SK-N-SH treated with all-trans-retinoic acid at 6 μM for 48 hours (cell line): ENCODE results near the gene OR51V1.

Experiments
- ATAC-seq: fragments of 200-7000 bp; cut with Tn5 transposase; 3 replicates; pipeline ENCODE4 v1.9.1; 2020; ENCODE audit warnings: mild to moderate bottlenecking, moderate library complexity
- ARNTL ChIP-seq: fragments of 450-650 bp; formaldehyde crosslinking; IDR thresholded peaks from 2 replicates; pipeline ENCODE4 v1.5.0; 2020; ENCODE audit warnings: low read depth, mild to moderate bottlenecking, moderate library complexity, borderline replicate concordance
- BACH2 ChIP-seq: fragments of 250-450 bp; sonication (Bioruptor Pico); IDR thresholded peaks from 2 replicates; pipeline ENCODE4 v1.9.0; 2021; ENCODE audit warnings: mild to moderate bottlenecking, borderline replicate concordance
- CREB5 ChIP-seq: fragments of 250-450 bp; sonication (Bioruptor Pico); IDR thresholded peaks from 2 replicates; pipeline ENCODE4 v1.5.1; 2020; ENCODE audit warnings: low read depth, mild to moderate bottlenecking, moderate library complexity
- CSDC2 ChIP-seq: fragments of 250-450 bp; sonication (Bioruptor Pico); IDR thresholded peaks from 2 replicates; pipeline ENCODE4 v1.5.0; 2020; ENCODE audit warnings: mild to moderate bottlenecking, moderate library complexity
- ESRRG ChIP-seq: fragments of 250-450 bp; sonication (Bioruptor Pico); IDR thresholded peaks from 2 replicates; pipeline ENCODE4 v1.6.1; 2021; ENCODE audit warnings: mild to moderate bottlenecking
- GLIS3 ChIP-seq: fragments of 250-450 bp; sonication (Bioruptor Pico); IDR thresholded peaks from 2 replicates; pipeline ENCODE4 v1.5.0; 2020; ENCODE audit warnings: mild to moderate bottlenecking, moderate library complexity
- ISL1 ChIP-seq: fragments of 250-450 bp; sonication (Bioruptor Pico); IDR thresholded peaks from 2 replicates; pipeline ENCODE4 v2.1.2; 2022; ENCODE audit warnings: mild to moderate bottlenecking, moderate library complexity
- OSR1 ChIP-seq: fragments of 250-450 bp; sonication (Bioruptor Pico); IDR thresholded peaks from 2 replicates; pipeline ENCODE4 v1.8.0; 2022; ENCODE audit warnings: moderate library complexity, mild to moderate bottlenecking, inconsistent platforms
- PPARA ChIP-seq: fragments of 250-450 bp; sonication (Bioruptor Pico); IDR thresholded peaks from 2 replicates; pipeline ENCODE4 v1.5.0; 2020; ENCODE audit warnings: mild to moderate bottlenecking, borderline replicate concordance
- RARB ChIP-seq: fragments of 250-450 bp; sonication (Bioruptor Pico); IDR thresholded peaks from 2 replicates; pipeline ENCODE4 v1.8.0; 2021; ENCODE audit warnings: mild to moderate bottlenecking, moderate library complexity
- SNAI2 ChIP-seq: fragments of 250-450 bp; sonication (Bioruptor Pico); IDR thresholded peaks from 2 replicates; pipeline ENCODE4 v1.5.0; 2020; ENCODE audit warnings: mild to moderate bottlenecking, moderate library complexity
- TCF4 ChIP-seq: fragments of 250-450 bp; sonication (Bioruptor Pico); IDR thresholded peaks from 2 replicates; pipeline ENCODE4 v1.8.0; 2021; ENCODE audit warnings: mild to moderate bottlenecking, moderate library complexity, borderline replicate concordance
- TOX ChIP-seq: fragments of 250-450 bp; sonication (Bioruptor Pico); IDR thresholded peaks from 2 replicates; pipeline ENCODE4 v1.8.0; 2021; ENCODE audit warnings: mild to moderate bottlenecking, moderate library complexity, borderline replicate concordance
- ZC3H10 ChIP-seq: fragments of 250-450 bp; sonication (Bioruptor Pico); IDR thresholded peaks from 2 replicates; pipeline ENCODE4 v1.5.1; 2021; ENCODE audit warnings: mild to moderate bottlenecking, moderate library complexity
- ZFP3 ChIP-seq: fragments of 250-450 bp; sonication (Bioruptor Pico); IDR thresholded peaks from 2 replicates; pipeline ENCODE4 v1.5.0; 2020; ENCODE audit warnings: mild to moderate bottlenecking, moderate library complexity
- ZFP30 ChIP-seq: fragments of 450-650 bp; formaldehyde crosslinking; IDR thresholded peaks from 2 replicates; pipeline ENCODE4 v1.5.0; 2022; ENCODE audit warnings: mild to moderate bottlenecking, moderate library complexity
- ZNF565 ChIP-seq: fragments of 450-650 bp; formaldehyde crosslinking; conservative IDR thresholded peaks from 2 replicates; pipeline ENCODE4 v1.5.0; 2020; ENCODE audit warnings: low read depth, mild to moderate bottlenecking, moderate library complexity
- ZNF70 ChIP-seq: fragments of 450-650 bp; formaldehyde crosslinking; IDR thresholded peaks from 2 replicates; pipeline ENCODE4 v1.5.0; 2020; ENCODE audit warnings: mild to moderate bottlenecking, moderate library complexity
- TF ChIP-seq, protein P1 (sequence below): fragments of 250-450 bp; sonication (Bioruptor Pico); IDR thresholded peaks from 2 replicates; pipeline ENCODE4 v1.8.0; 2021; ENCODE audit warnings: low read depth, mild to moderate bottlenecking, moderate library complexity, borderline replicate concordance
- TF ChIP-seq, protein P2 (sequence below): fragments of 250-450 bp; sonication (Bioruptor Pico); IDR thresholded peaks from 2 replicates; pipeline ENCODE4 v1.5.1; 2021; ENCODE audit warnings: mild to moderate bottlenecking, moderate library complexity

Gene OR51V1

GRCh38 chr11:5229796-5230195, 29.3 kb upstream of the OR51V1 start:
- no peak for ATAC-seq

GRCh38 chr11:5229356-5229755, 28.9 kb upstream of the OR51V1 start:
- ATAC-seq, result no peak
- TF ChIP-seq ZFP30 (CRISPR knock-in tag) (no peak), ZNF565 (CRISPR knock-in tag) (no peak), ZNF70 (no peak), ESRRG (CRISPR knock-in tag) (no peak), OSR1 (CRISPR knock-in tag) (no peak), PPARA (no peak), CREB5 (no peak), ISL1 (CRISPR knock-in tag) (no peak), GLIS3 (CRISPR knock-in tag) (no peak), ARNTL (CRISPR knock-in tag) (no peak), CSDC2 (CRISPR knock-in tag) (no peak), TCF4 (no peak), ZFP3 (CRISPR knock-in tag) (no peak), SNAI2 (CRISPR knock-in tag) (no peak), BACH2 (CRISPR knock-in tag) (no peak), RARB (CRISPR knock-in tag) (no peak), TOX (CRISPR knock-in tag) (no peak)
- TF ChIP-seq, protein P1, sequence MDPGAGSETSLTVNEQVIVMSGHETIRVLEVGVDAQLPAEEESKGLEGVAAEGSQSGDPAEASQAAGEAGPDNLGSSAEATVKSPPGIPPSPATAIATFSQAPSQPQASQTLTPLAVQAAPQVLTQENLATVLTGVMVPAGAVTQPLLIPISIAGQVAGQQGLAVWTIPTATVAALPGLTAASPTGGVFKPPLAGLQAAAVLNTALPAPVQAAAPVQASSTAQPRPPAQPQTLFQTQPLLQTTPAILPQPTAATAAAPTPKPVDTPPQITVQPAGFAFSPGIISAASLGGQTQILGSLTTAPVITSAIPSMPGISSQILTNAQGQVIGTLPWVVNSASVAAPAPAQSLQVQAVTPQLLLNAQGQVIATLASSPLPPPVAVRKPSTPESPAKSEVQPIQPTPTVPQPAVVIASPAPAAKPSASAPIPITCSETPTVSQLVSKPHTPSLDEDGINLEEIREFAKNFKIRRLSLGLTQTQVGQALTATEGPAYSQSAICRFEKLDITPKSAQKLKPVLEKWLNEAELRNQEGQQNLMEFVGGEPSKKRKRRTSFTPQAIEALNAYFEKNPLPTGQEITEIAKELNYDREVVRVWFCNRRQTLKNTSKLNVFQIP (CRISPR knock-in tag), result no peak
- TF ChIP-seq, protein P2, sequence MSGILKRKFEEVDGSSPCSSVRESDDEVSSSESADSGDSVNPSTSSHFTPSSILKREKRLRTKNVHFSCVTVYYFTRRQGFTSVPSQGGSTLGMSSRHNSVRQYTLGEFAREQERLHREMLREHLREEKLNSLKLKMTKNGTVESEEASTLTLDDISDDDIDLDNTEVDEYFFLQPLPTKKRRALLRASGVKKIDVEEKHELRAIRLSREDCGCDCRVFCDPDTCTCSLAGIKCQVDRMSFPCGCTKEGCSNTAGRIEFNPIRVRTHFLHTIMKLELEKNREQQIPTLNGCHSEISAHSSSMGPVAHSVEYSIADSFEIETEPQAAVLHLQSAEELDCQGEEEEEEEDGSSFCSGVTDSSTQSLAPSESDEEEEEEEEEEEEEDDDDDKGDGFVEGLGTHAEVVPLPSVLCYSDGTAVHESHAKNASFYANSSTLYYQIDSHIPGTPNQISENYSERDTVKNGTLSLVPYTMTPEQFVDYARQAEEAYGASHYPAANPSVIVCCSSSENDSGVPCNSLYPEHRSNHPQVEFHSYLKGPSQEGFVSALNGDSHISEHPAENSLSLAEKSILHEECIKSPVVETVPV (CRISPR knock-in tag), result no peak
- TF ChIP-seq, all 23 proteins: peak for 0

More at GRCh38 chr11:5229796-5230195, 29.3 kb upstream of the OR51V1 start:
- TF ChIP-seq ZNF565 (CRISPR knock-in tag), result no peak
- no peak for TF ChIP-seq CREB5
- TF ChIP-seq ZC3H10 (CRISPR knock-in tag), result no peak
- TF ChIP-seq RARB (CRISPR knock-in tag), result no peak
- TF ChIP-seq, protein P1 (CRISPR knock-in tag), result no peak
- no peak for TF ChIP-seq OSR1 (CRISPR knock-in tag)
- TF ChIP-seq GLIS3 (CRISPR knock-in tag), result no peak

DNA sequence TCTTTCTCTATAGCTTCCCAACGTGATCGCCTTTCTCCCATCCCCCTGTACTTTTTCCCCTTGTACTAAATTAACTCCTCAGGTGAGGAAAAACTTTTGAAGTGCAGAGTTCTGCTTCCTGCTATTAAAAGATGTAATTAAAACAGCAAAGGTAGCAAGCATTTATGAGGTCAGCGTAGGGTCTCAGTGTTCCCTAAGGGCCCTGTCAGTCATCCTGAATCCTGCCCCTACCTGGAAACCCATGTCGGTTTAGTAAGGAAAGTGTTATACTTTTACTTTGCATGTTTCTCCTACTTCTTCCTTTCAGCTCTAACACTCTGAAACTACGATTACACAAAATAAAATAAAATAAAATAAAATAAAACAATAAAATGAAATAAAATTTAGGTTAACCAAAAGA, 27.6 kb upstream of the OR51V1 start:
- ATAC-seq, result no peak

More for the DNA sequence above, 27.6 kb upstream of the OR51V1 start:
- no peak for TF ChIP-seq CREB5
